Measurements from ENCODE around the gene XIRP2.
"Not testable (repeated sequence)": the region's sequence is repeated elsewhere in the genome, so short reads cannot be mapped to it uniquely, and the experiment has no call there.

Gene XIRP2

GRCh38 chr2:167052825-167053224 lies 164.5 kb downstream of the XIRP2 start:
- no peak for DNase-seq (ENCODE audit: low read depth in 2 of 2)

- no peak for DNase-seq (ENCODE audit: low read depth in 2 of 2)
Observed at GRCh38 chr2:167054881-167055280, 166.6 kb downstream of the XIRP2 start.

GRCh38 chr2:167057446-167057845 lies 169.2 kb downstream of the XIRP2 start:
- DNase-seq (ENCODE audit: low read depth in 2 of 2) = no peak

- DNase-seq (ENCODE audit: low read depth in 2 of 2) = no peak
Observed at GRCh38 chr2:167059173-167059572, 170.9 kb downstream of the XIRP2 start.

- DNase-seq (ENCODE audit: low read depth in 2 of 2) = no peak
Observed at GRCh38 chr2:167069855-167070254, 181.6 kb downstream of the XIRP2 start.

GRCh38 chr2:167075708-167076107 lies 187.4 kb downstream of the XIRP2 start:
- not testable (repeated sequence) for DNase-seq (ENCODE audit: low read depth in 2 of 2)

- DNase-seq (ENCODE audit: low read depth in 2 of 2) = not testable (repeated sequence)
Observed at GRCh38 chr2:167098931-167099330, 210.7 kb downstream of the XIRP2 start.

GRCh38 chr2:167100506-167100905 lies 212.2 kb downstream of the XIRP2 start:
- DNase-seq (ENCODE audit: low read depth in 2 of 2) = no peak

- DNase-seq (ENCODE audit: low read depth in 2 of 2) = no peak
Observed at GRCh38 chr2:167103028-167103756, 214.9 kb downstream of the XIRP2 start.

- no peak for DNase-seq (ENCODE audit: low read depth in 2 of 2)
Observed at GRCh38 chr2:167103757-167104133, 215.5 kb downstream of the XIRP2 start.

GRCh38 chr2:167104691-167105090 lies 216.4 kb downstream of the XIRP2 start:
- no peak for DNase-seq (ENCODE audit: low read depth in 2 of 2)

GRCh38 chr2:167109682-167110081 lies 221.4 kb downstream of the XIRP2 start:
- DNase-seq (ENCODE audit: low read depth in 2 of 2) = not testable (repeated sequence)

- DNase-seq (ENCODE audit: low read depth in 2 of 2) = no peak
Observed at GRCh38 chr2:167110345-167110744, 222.1 kb downstream of the XIRP2 start.

GRCh38 chr2:167114018-167114417 lies 225.7 kb downstream of the XIRP2 start:
- DNase-seq (ENCODE audit: low read depth in 2 of 2) = no peak

GRCh38 chr2:167115541-167115940 lies 227.3 kb downstream of the XIRP2 start:
- no peak for DNase-seq (ENCODE audit: low read depth in 2 of 2)

- no peak for DNase-seq (ENCODE audit: low read depth in 2 of 2)
Observed at GRCh38 chr2:167122389-167122788, 234.1 kb downstream of the XIRP2 start.

- no peak for DNase-seq (ENCODE audit: low read depth in 2 of 2)
Observed at GRCh38 chr2:167126165-167126564, 237.9 kb downstream of the XIRP2 start.

GRCh38 chr2:167127135-167127534 lies 238.9 kb downstream of the XIRP2 start:
- DNase-seq (ENCODE audit: low read depth in 2 of 2) = no peak

GRCh38 chr2:167128130-167128529 lies 239.8 kb downstream of the XIRP2 start:
- no peak for DNase-seq (ENCODE audit: low read depth in 2 of 2)

GRCh38 chr2:167132066-167132465 lies 243.8 kb downstream of the XIRP2 start:
- DNase-seq (ENCODE audit: low read depth in 2 of 2) = no peak

- no peak for DNase-seq (ENCODE audit: low read depth in 2 of 2)
Observed at GRCh38 chr2:167132906-167133555, 244.8 kb downstream of the XIRP2 start.

- DNase-seq (ENCODE audit: low read depth in 2 of 2) = no peak
Observed at GRCh38 chr2:167133614-167134013, 245.3 kb downstream of the XIRP2 start.

GRCh38 chr2:167134381-167135072 lies 246.2 kb downstream of the XIRP2 start:
- DNase-seq (ENCODE audit: low read depth in 2 of 2) = no peak
